Stimulated activated CD4-positive, alpha-beta T cell treated with anti-CD3 and anti-CD28 coated beads, Interleukin-1b, Interleukin-23, amount 100 ng/mL, for 1 hour (primary cell): Measurements from ENCODE around the gene G6PC3.

Experiments used
- DNase-seq, 2 donors: peaks; one replicate each; pipeline ENCODE4 v3.0.0-alpha.2; 2020; ENCODE audit warnings: low read depth in 2 of 2

G6PC3 gene

GRCh38 chr17:44059101-44059892 is 11.2 kb upstream of the G6PC3 start:
- DNase-seq: no peak

DNA sequence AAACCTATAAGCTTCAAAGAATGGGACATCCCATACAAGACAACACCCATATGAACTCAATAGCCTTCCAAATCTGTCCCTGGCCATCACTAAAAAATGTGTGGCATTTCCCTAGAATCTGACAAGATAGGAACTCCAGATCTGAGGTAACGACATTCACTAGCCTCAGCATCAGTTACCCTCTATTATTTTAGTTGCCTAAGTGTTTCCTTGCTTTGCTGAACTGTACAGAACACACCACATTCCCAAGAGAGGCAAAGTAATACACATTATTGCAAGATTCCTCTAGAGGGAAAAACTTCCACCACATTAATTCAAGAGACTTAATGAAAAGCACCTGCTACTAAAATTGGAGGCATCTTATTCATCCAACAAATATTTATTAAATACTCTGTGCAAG is 9.1 kb upstream of the G6PC3 start:
- no peak for DNase-seq

DNA sequence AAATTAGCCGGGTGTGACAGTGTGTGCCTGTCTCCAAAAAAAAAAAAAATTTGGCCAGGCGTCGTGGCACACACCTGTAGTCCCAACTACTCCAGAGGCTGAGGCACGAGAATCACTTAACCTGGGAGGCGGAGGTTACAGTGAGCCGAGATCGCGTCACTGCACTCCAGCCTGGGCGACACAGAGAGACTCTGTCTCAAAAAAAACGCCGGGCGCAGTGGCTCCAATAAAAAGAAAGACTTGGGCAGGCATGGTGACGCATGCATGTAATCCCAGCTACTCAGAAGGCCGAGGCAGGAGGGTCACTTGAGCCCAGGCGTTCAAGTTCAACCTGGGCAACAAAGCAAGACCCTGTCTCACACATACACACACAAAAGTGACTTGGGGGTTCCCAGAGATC is 7.7 kb upstream of the G6PC3 start:
- DNase-seq: no peak

DNA sequence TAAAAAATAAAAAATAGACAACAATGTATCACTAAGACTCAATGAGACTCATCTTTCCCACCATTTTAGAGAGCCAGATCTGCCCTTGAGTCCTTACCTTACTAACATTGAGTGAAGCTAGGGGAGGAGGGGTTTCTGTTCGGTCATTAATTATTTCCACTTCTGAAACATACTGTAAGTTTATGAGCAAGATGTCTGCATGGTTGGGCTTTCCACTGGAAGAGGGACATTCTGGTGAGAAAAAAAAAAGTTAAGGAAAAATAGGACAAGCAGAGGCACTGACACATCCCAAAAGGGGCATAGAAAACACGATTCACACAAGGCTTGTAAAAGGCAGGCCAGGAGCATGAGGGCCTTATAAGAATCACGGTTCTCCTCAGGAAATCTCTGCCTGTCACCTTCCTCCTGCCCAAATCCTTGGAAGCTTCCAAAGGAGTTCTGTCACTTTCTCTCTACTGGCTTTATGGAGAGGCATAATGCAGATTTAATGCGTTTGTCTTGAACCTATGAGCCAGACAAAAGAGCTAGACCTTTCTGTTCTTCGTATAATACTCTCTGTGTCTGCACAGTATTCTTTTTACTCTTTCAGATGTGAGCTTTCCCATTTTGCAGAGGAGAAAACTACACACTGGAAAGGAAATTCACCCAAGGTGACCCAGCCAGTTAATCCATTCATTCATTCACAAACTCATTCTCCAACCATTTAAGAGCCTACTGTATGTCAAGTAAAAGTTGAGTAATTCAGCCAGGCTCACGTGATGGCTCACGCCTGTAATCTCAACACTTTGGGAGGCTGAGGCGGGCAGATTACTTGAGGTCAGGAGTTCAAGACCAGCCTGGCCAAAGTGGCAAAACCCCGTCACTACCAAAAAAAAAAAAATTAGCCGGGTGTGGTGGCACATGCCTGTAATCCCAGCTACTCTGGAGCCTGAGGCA is 6.6 kb upstream of the G6PC3 start:
- DNase-seq: no peak

DNA sequence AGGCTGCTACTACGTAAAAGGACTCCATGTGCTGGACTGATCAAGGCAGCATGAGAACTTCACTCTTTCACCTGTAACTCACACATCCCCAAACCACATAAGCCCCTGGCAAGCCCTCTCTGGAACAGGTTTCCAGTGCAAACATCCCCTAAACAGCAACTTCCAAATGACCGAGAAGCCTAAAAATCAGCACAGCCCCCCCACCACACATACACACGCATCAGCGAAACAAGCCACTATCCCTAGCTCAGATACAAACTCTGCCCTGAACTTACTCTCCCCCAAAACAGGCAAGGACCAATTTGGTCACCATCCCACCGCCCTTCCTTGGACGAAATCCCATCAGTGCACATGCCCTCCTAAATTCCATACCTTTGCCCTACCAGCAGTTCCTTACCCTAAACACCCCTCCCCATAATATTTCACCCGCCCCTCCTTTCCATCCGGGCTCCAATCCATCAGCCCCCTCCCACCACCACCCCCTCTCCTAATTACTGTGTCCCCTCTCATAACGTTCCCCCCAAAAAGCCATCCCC is 4.8 kb upstream of the G6PC3 start:
- DNase-seq: no peak

GRCh38 chr17:44066204-44066930 is 4.2 kb upstream of the G6PC3 start, which contains the start of gene LSM12:
Gene LSM12 (minus strand): TSS chr17:44066671. CDS start chr17:44066587, 84 bp downstream.
- peak; percentile 55 to 87 for DNase-seq

DNA sequence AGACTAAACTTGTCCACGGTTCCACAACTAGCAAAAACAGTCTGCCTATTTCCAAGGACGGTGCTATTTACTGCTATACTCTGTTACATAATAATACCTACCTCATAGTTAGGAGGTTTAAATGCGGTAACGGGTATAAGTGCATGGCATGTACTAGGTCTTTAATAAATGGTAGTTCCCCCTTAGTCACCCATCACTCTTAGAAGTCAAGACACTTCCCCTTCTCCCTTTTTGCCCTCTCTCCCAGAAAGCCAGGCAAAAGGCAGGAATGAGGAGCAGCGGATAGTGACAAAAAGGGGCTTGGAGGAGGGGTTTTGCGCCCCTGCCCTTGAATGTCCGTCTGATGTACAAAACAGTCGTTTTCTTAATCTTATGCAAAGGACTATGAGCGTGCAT is 3.0 kb upstream of the G6PC3 start:
- DNase-seq: no peak

DNA sequence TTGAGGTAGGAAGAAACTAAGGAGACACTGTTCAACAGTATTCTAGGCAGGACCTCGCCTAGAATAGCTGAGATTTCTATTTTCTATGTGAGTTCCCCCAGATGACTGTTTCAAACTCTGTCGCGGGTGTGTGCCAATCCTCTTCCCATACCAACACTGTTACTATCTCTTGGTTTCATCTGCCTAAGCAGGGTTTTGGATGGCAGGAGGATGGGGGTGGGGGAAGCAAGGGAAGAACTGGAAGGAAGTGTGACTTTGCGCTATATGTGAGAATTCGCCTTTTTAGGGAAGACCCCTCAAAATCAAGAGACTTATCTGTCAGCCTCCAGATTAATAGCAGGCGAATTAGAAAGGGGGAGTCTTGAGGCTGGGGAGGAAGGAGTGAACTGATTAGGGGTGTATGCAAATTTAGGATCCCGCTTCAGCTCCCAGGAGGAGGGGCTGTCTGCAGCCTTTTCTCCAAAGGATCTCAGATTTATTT is 521 bp upstream of the G6PC3 start:
- no peak for DNase-seq

- DNase-seq: peak in 1 of 2 donors; percentile 49
These were observed 624 bp downstream of the G6PC3 start for GRCh38 chr17:44071198-44071520.

DNA sequence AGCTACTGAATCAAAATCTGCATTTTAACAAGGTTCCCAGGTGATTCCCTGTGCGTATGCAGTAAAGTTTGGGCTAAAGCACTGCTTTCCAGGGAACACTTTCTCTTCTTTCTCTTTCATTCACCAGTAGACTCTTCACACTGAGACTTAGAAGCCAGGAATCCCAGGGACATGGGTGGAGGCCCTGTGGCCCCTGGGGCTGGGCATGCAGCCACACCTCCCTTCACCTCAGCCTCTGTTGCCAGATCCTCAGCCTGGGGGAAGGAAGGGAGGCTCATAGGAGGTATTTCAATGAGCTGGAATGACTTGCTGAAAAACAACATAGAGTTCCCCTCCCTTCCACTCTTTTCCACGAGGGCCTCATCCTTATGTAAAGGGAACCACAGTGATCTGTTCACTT is 1.2 kb downstream of the G6PC3 start:
- DNase-seq: no peak

DNA sequence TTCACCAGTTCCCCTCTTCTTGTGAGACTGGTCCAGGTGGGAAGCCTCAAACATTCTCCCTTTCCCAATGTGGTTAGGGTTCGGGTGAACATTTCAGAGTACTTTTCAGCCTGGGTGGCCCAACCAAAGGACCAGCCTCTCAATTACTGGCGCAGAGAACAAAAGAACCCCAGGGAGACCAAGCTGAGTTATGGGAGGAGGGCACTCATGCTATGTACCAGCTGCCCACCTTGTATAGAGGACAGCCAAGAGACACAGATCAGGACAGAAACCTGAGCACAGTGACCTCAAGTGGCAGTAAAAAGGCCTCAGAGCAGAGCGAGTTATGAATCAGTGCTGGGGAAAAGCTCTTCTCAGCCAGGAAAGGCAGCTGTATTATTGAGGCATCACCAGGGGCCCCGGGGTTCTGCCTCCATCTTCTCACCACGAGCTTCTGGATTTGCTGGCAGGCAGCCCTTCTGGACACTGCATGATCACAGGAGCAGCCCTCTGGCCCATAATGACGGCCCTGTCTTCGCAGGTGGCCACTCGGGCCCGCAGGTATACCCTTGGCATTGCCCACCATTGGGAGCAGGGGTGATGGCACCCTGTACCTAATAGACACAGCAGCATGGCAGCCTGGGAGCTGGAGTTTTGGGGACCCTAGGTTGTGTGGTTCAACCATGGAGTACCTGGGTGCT is 3.8 kb downstream of the G6PC3 start:
- DNase-seq: no peak

GRCh38 chr17:44074911-44075285 is 4.4 kb downstream of the G6PC3 start:
- no peak for DNase-seq

GRCh38 chr17:44075598-44076293 is 5.2 kb downstream of the G6PC3 start:
- DNase-seq: no peak

DNA sequence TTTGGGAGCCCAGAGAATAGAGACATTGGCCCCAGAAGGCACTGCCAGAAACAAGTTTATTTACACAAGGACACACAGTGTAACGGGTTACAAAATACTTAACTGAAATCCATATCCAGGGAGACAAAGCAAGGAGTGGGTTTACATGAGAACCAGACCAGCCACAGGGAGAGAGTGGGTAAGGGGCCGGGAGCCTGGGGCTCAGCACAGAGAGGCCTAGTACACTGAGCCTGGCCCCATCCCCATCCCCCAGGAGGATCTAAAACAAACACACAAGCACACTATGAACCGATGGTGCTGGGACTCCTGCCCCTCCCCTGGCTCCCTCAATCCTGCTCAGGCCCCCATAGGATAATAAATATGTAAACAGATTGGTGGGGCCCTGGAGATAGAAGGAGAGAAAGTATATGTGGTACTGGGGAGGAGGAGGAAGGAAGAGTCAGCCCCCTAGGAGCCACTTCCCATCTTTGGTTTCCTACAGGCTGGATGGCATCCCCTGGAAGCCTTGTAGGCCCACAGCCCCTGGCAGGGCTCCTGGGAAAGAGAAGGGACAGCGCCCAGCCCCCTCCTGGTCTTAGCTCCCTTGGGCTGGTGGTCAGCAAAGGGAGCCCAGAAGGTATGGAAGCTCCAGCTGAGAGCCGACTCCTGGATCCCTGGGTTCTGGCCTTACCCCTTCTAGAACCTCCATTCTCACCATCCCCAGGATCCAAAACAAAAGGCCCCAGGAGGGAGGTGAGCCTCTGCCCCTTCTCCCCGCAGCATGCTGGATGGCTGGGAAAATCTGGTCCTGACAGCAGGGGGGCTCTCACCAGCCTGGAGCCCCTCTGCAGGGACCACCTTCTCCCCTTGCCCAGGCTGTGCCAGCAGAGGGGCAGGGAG is 6.4 kb downstream of the G6PC3 start:
- DNase-seq: no peak

DNA sequence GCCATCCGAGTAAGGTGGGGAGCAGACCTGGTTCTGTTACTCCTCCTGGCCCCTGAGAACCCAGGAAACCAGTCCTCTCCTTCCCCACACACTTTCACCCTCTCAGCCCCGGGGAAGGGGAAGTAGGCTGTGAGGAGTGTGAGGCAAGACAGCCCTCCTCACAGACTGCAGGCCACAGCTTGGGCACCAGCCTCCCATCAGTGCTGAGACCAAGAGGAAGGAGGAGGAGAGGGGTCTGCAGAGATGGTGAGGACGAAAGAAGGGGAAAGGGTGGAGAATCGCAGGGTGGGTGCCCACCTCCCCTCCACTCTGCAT is 7.0 kb downstream of the G6PC3 start:
- DNase-seq: no peak

- DNase-seq: no peak
These were observed 7.9 kb downstream of the G6PC3 start for GRCh38 chr17:44078412-44078811.

DNA sequence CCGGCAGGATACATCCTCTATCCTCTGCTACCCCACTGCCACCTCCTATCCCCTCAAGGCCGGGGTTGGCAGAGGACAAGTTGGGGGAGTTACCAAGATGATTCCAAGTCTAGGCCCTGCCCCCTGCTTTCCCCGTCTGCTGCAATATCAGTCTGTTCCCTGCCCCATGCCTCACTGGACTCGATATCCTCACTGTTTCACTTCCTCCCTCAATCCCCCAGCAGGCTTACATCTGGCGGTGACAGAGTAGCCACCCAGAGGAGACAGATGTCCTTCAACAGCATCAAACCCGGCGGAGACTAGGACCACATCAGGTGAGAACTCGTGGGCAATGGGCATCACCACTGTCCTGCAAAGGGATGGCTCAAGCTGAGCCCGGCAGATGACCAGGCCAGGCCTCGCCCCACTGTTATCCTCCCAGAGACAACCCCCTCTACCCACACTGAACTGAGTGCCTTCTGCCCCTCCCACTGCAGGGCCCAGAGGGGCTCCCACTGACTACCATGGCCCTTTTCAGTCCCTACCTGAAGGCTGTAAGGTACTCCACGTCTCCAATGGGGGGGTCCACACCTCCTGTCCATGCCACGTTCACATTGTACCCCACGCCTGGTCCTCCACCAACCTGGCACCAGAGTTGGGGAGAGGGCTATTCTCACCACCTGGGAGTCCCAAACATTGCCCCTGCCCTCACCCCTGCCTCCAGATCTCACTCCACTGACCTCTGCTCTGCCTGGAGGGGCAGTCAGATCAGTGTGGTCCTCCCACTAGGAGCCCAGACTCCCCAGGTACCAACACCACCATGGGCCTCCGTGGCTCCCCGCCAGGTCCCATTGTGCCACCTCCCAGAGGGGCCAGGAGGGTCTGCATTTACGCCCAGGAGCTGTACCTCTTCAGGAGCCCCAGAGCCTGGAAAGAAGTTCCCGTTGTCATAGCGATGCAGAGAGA is 9.6 kb downstream of the G6PC3 start:
- no peak for DNase-seq

DNA sequence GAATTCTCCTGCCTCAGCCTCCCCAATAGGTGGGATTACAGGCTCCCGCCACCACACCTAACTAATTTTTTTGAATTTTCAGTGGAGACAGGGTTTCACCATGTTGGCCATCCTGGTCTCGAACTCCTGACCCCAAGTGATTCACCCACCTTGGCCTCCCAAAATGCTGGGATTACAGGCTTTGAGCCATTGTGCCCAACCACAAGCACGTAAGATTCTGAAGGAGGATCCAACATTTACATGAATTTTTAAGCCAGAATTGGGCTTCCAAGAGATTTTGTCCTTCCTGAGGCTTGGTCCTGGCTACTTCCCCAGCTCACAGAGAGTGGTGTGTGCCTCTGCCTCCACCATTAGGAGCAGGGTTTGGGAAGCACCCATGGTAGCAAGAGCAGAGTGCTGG is 11.1 kb downstream of the G6PC3 start:
- DNase-seq: no peak
